ENCODE data around the gene NCAM1.
A peak's percentile ranks its signal among the peaks of the same experiment; 100 is the strongest.

NCAM1 gene

DNA sequence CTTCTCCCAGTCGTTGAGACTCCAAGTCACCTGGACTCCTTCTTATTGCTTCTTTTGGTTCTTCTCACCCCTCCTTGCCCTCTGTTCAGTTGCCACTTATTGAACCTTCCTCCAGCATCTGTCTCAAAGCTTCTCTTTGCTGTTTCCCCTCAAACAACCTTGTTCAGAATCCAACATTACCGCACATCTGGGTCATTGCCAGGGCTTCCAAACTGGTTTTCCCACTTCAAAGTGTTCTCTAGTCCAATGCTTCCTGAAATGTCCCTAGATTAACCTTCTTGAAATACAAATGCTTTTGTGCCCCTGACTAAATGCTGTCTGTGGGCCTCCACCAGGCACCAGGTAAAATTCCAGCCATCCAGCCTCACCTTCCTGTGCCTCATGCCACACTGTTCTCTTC, 252.3 kb downstream of the NCAM1 start:
- DNase-seq = no peak

DNA sequence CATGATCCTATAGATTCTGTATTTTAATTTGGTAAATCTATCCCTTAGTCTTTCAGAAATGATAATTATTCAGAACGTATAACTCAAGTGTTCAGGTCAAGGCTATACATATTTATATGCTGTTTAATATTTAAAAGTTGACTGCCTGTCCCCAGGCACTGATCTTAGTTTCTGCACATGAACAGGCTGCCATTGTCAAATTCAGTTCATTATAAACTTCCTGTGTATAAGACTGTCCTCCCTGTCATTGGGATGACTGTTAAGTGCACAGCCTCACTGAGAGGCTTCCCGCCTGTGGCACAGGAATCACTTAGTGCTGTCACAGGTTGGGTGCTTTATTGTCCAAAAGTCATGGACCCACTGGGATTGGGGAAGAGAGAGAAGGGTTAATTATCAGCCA, 261.0 kb downstream of the NCAM1 start:
- no peak for DNase-seq

DNA sequence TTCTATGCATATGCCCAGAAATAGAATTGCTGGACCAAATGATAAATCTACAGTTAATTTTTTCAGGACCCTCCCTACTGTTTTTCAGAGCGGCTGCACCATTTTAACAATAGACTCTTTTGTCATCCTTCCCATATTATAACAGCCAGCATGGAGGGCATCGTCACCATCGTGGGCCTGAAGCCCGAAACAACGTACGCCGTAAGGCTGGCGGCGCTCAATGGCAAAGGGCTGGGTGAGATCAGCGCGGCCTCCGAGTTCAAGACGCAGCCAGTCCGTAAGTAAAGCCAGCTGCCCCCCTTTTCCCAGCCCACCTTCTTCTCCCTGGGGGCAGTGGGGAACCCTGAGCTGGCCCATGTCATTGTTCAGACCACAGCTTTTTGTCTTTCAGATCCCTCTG, 273.7 kb downstream of the NCAM1 start:
- no peak for DNase-seq

DNA sequence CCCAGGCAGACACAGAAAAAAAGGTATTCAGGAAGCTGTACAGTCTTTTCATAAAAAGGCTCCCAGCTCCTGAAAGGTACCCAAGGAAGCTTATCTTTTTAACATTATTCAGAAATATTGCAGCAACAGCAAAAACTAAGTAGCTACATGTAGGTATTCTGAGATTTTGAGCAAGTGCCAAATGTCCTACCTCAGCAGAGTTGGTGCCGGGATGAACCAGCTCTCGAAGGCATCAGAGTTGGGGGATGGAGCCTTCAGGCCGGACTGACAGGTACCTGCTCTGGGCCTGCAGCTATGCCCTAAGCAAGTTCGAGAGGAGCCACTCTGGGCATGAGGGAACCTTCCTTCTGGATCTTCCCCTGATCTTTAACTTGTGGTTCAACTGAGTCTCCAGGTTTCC, 276.0 kb downstream of the NCAM1 start:
- no peak for DNase-seq

DNA sequence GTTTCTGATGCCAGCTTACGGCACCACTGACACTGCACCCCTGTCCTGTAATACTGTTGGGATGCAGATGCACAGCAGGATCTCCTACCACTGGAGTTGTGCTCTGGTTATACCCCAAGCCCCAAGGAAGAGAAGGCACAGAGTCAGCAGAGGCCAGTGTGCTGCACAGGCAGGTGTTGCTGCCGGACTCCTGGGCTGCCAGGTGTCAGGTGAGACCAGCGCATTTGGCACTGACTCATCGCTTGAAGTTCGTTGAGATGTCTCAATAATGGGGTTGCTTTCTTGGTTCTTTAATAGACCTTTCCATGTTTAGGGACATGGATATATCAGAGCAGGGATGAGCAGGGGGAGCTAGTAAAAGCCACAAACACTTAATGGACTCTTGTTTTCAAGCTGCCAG, 277.5 kb downstream of the NCAM1 start:
- no peak for DNase-seq

DNA sequence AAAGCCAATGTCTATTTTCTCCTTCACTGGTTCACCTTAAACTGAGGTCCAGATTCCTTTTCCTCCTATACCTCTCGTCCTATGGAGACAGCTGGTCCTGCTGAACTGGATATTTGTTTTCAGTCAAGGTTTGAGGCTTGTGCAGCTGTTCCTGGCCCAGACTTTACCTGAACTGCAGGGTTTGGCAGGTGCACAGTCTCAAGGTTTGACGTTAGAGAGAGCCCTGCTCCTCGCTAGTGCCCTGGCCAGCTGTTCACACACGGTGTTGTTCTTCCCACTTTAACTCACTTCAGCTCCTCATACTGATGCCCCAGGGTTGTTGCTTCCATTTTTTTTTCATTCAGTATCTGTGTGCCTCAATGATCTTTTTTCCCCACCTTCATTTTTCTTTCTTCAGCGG, 279.2 kb downstream of the NCAM1 start:
- DNase-seq = no peak

DNA sequence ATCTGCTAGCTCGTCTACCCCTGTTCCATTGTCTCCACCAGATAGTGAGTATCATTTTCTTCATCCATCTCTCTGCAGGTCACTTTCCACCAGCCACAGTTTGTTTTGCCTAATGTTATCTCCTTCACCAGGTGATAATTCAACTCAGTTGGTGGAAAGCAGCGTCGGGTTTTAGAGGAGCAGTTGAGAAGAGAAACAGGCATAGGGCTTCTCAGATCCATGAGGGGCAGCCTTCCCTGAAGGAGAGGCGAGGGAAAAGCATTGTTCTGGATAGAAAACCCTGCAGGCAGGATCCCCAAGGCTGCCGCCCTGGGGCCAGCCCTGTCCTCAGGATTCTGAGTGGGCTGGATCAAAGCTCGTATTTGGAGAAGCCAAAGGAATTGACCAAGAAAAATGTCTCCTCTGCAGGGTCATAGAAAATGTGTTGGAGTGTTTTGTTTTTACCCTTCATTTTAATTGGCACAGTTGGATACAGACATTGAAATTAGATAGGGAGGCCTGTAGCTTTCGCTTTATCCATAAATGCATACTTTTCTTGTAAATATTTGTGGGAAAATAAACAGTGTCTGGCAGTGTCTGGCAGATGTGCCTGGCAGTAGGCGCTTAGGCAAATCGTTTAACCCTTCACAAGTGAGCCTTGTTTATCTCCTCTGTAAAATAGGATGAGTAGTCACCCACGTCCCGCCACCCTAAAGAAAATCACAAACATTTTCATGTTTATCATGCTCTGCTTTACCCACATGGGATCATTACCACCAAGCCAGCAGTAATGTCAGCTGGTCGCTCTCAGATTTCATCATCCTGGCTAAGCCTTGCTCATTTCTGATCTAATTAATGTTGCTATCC, 279.8 kb downstream of the NCAM1 start:
- no peak for DNase-seq

DNA sequence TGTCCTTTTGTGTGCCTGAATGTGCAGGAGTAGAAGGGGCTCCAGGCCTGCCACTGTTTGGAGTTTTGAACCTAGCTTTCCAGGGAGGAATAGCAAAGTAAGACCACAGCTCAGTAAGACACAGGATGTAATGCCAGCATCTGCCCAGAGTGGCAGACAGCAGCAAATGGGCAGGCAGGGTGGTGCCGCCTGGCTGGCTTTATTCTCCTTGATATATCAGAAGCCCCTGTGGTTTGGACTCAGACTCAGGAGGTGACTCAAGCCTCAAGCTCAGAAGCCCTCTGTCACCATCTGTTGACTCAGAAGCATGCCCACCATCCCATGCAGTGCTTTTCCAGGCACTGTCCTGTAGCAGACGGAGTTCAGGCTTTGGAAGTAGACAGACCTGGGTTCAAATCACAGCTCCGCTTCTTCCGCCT, 280.4 kb downstream of the NCAM1 start:
- DNase-seq = no peak

DNA sequence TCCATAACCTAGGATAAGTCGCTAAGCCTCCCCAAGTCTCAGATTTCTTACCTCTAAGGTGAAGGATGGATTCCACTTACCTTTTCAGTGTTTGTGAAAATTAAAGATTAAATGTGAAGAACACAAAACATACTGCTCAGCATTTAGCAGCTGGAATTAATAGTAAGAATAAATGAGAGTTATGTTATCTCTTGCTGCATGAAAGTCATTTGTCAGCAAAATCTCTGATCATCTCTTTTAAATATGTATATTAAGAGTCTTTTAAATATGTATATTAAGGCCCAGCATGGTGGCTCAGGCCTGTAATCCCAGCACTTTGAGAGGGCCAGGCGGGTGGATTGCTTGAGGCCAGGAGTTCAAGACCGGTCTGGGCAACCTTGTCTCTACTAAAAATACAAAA, 280.8 kb downstream of the NCAM1 start:
- DNase-seq = no peak

DNA sequence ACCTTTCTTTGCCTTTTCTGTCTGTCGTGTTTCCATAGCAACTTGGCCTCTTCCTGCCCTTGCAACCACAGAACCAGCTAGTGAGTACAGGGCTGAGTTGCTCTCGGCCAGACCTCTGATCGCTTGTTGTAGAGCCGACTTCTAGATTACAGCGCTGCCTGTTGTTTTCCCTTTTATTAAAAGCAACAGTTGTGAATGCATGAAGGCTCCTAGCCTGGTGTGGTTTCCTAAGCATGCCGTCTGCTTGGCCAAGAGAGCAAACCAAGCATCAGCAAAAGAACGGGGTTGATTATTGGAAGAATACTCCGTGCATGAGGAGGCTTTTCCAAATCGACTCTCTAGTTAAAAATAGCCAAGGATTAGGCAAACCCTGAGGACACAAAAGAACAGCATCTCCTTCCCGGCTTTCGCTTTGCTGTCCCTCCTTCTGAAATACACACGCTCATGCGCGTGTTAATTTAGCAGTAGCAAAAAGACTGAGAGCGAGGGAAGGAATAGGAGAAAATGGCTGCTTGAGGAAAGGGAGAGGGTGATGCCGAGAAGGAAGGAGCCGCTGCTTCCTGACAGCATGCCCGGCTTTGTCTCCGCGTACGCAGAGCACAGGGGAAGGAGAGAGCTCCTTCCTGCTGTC, 281.7 kb downstream of the NCAM1 start:
- DNase-seq = peak; percentile 61

DNA sequence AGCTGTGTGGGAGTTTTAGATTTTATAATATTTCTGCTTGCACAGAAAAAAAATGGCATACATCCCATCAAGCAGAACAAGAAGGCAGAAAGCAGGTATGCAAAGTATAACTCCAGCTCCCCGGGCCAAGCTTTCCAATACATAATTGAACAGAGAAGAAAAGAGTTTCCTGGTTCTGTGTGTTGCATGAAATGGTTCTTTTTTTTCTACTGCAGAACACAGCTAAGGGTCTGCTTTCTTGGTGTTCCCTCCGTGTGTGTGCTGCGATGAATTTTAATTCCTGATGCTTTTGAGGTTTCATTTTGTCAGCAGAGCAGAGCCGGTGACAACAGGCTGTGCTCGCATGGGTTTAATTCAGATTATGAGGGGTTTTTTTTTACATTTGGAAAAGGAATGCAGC, 282.5 kb downstream of the NCAM1 start:
- DNase-seq = no peak

DNA sequence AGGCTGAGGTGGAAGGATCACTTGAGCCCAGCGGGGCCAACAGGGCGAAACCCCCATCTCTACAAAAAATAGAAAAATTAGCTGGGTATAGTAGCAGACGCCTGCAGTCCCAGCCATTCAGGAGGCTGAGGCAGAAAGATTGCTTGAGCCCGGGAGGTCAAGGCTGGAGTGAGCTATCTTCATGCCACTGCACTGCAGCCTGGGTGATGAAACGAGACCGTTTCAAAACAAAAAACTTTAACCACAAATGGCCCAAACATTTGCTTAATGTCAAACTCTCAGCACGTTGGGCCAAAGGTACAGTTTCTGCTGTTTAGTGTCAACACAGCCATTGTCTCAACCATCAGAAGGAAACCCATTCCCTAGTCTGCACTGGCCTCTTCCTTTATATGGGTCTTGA, 284.0 kb downstream of the NCAM1 start:
- DNase-seq = no peak

DNA sequence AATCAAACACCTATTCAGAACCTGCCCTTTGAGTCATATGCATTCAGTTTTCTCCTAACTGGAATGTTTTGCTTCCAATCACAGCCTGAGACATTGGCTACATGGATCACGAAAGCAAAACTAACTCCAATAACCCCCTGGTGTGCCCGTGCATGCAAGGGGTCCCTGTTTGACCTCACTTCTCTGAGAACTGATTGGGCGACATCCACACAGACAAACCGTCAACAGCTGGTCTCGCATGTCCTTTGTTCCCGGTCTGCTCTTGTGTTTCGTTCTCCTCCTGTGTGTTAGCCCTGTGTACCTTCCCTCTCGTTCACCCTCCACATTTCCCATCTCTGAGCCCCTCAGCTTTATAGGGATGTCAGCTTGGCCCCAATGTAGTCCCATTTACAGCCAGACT, 286.0 kb downstream of the NCAM1 start:
- no peak for DNase-seq

DNA sequence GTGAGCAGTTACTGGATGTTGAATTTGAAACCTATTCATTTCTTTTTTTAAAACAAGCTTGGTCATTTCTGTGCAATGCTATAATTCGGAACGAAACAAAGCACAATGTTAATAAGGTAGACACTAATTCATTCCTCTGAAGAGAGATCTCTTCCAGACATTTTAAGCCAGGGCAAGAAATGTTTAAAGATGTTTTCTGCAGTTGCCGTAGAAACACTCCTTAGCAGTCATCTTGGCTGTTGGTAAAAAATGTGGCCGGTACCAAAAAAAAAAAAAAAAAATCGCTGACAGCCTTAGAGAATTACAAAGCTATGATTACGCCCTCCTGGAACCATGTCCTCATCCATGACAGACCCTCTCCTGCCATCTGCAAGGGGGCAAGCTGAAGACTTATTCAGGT, 286.7 kb downstream of the NCAM1 start:
- no peak for DNase-seq

DNA sequence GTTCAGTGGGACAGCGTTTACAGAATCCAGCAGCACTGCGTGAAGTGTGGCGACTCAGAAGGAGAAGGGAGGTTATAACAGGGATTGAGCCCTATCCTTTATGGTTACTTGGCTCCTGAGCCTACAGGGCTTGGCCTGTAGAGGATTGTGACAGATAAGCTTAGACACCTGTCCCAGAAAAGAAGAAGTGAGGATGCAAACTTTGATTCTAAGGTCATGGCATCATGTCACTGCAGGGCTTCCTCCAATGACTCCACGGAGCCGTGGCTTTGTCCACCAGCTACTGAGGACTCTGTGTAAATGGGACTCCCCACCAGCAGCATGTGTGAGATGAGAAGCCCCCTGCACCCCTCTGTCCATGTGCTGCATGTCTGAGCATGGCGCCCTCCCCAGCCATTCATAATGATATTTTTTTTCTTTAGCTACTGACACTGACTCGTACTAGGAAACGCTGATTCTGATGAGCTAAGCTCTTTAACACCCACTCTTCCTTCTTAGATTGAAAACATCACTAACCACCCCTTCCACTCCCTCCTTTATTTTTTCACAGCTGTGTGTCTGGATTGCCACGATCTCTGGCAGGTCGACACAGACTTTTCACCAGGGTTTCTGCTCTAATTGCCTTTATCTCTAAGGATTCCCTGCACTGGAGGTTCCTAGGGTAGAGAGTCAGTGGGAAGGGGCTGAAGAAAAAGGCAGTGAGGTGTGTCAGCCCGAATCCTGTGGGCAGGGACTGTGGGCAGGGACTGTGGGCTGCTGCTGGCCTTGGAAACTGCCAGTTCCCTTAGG, 287.7 kb downstream of the NCAM1 start:
- DNase-seq = no peak

DNA sequence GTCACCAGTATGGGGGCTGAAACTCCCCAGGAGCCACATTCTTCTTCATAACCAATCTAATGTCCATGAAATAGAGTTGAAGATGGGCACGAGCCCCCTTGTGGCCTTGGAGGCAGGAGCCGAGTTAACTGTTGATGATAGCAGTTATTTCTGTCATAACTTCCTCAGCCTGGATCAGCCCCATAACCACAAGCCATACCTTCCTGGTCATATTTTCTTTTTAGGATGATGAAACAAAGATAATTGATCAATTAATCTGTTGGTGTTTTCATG, 288.2 kb downstream of the NCAM1 start:
- DNase-seq = no peak

DNA sequence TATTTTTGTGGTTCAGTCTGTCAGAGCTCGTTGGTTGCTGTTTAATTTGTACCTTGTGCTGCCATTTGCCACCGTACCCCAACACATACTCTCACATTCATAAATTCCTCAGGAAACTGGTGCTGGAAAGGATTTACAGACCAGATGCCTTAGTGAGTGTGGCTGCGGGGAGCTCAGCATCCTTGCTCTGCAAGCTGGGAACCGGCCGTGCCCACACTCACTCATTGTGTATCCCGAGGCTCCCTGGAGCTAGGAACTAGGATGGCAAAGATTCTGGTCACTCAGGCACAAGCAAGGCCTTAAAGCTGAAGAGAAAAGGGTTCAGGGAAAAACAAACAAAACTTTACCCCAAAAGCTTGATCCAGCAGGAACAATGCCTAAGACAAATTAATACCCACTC, 288.6 kb downstream of the NCAM1 start:
- no peak for DNase-seq

DNA sequence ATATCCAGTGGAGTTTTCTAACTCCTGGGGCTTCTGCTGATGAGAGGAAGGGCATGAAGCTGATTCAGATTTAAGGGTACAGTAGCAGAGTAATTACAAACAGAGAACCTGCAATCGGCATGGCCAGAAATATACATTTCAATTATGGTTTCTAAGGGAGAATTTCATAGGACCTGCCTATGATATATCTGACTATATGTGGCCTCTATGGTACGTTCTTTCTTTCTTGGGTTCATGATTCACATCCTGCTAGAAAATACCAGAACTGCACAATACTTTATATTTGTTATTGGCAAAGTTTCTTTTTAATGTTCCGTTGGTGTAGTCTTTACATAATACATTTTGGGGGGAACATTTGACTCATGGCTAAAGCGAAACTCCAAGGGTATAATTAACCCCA, 290.1 kb downstream of the NCAM1 start:
- no peak for DNase-seq

DNA sequence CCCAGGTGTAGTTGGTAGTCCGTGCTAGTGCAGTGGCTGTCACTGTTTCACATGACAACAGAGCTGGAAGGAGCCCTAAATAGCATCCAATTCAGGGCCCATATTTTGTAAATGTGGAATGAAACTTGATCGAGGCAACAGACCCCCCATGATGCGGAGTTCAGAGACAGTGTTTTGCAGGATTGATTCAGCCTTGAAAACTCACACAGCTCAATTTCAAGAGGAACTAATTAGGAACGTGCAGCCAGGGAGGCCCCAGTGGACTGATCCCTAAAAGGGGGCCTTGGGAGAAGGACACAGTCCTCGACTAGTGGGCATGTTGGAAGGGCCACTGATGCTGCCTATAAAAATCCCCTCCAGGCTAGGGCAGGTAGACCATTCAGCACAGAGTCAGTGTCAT, 292.2 kb downstream of the NCAM1 start:
- DNase-seq = no peak

DNA sequence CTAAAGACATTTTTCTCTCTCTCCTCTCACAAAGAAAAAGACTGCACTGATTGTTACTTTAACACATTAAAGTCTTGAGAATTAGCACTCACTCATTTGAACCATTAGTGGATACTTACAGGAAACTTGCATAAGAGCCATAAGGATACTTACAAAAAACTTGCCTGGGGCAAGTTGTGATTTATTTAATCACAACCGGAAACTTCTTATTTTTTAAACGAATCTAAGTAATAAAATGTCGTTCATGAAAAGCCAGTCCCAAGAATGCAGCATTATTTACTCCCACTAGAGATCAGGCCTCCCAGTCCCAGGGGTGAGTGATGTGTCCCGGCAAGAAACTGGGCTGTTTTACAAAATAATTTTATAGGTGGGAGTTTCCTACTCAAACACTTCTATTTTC, 293.9 kb downstream of the NCAM1 start:
- no peak for DNase-seq

DNA sequence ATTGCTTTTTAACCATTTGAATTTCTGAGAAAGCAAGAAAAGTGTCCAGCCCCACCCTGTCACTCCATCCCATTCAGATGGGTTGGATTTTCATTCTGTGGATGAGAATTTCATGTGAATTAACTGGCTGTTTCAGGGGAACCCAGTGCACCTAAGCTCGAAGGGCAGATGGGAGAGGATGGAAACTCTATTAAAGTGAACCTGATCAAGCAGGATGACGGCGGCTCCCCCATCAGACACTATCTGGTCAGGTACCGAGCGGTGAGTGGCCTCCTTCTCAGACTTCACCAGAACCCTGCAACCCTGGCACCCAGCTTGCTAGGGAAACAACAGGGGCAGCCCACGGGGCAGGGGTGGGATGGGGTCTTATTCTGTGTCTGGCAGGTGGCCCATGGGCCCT, 294.5 kb downstream of the NCAM1 start:
- DNase-seq = no peak

DNA sequence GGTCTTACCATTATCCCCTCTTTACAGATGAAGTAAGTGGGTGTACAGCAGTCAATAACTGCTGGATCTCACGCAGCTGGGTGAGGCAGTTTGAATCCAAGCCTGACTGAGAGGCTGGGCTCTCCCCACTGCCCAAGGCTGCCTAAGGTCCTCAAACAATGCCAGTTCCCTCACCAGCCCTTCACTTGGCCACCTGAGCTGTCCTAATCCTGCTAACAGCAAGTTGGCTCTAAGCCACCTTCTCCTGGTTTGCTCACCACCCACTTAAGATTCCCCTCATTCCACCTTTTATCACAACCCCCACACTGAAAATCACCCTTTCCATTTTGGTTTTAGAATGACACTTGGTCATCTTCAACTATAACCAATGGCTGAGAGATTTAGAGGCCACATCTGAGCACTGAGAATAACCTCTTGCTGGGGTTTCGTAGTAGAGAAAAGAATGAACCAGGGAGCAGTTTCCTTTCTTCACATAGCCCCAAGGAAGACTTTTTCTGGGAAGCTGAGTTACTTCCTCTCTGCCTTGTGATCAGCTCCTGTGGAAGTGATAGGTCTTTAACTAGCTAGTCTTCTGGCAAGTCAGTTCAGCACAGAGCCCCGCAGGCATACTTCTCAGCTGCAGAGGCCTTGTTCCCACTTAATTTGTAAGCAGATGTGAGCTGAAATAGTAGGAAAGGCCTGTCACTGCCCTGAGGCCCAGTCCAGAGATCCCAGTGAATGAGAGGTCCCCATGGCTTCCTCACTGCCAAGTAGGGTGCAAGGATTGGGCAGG, 295.4 kb downstream of the NCAM1 start:
- DNase-seq = no peak

DNA sequence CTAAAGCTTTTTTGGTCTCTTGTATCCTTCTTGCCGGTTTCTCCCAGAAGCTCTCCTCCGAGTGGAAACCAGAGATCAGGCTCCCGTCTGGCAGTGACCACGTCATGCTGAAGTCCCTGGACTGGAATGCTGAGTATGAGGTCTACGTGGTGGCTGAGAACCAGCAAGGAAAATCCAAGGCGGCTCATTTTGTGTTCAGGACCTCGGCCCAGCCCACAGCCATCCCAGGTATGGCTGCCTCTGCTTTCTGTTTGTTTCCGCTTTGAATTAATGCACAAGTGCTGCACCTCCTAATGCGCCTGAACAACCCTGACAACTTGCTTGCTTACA, 298.8 kb downstream of the NCAM1 start:
- DNase-seq = no peak

DNA sequence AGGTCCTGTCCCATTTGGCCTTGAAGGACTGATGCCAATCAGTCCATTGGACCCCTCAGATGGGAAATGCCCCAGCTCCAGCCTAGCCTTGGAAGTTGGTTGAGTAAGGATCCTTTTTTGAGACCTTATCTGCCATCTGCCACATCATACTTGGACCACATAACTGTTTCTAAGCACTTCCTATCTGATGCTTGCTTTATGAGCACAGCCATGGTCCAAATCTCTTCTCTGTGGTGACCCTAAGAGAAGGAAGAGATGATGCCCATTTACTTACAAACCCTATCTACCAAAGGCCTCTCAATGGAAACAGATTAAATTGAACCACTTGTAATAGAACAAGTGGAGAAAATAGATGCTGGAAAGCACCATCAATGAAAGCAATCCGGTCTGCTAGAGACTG, 299.3 kb downstream of the NCAM1 start:
- DNase-seq = no peak
